Activated CD4-positive, alpha-beta T cell treated with anti-CD3 and anti-CD28 coated beads, Interleukin-2, amount 50 U/mL, for 4 hours (primary cell): ENCODE measurements around the gene IPP.
"Not testable (repeated sequence)": the region's sequence is repeated elsewhere in the genome, so short reads cannot be mapped to it uniquely, and the experiment has no call there.

Experiments used
- DNase-seq, 2 experiments: peaks; one replicate each; pipeline ENCODE4 v3.0.0-alpha.2; 2020

The IPP gene

DNA sequence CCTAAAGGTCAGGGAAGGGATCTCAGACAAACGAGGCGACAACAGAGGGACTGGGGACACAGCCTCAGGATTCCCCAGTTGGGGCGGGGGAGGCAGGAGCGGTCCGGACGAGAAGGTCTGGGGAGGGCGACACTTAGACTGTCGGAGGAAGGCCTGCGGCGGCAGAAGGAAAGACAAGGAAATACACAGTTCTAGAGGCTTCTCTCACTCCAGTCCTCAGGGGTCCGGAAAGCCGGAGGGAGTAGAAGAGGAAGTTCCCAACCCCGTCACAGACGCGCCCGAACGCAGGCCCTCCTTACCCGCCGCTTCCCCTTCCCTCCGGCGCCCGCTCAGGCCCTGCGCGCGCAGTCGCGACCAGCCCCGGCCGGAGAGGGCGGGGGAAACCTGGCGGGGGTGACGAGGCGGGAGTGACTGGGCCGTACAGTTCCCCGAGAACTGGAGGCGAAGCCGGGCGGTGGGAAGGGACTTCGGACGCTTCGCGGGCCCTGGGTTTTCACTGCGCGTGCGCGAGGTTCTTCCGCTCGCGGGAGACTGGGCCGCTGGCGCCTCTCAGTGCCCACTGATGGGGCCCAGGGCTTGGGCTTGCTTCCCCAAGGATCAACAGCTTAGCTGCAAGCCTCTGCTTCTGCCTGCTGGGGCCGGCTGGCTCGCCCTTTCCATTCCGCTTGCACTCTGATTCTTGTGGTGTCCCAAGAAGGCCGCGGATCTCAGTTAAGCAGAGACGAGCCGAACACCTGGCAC is at the start of gene IPP:
IPP (minus strand) TSS at position 356 of the 741 bp plus-strand sequence. CDS start 4,242 bp downstream, outside the sequence.
- DNase-seq = peak; percentile 84 to 86

DNA sequence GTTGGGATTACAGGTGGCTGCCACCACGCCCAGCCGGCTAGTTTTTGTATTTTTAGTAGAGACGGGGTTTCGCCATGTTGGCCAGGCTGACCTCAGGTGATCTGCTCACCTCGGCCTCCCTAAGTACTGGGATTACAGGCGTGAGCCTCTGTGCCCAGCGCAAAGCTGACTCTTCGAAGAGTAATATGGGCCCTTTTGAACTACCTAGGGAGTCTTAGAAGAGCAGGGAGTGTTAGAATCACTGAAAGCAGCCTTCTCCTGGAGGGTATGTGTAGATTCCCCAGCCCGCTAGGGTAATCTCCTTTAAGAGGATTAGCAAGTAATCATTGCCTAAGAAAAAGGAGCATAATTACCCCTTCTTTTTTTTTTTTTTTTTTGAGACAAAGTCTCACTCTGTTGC is 46.5 kb upstream of the IPP start:
- DNase-seq = no peak

DNA sequence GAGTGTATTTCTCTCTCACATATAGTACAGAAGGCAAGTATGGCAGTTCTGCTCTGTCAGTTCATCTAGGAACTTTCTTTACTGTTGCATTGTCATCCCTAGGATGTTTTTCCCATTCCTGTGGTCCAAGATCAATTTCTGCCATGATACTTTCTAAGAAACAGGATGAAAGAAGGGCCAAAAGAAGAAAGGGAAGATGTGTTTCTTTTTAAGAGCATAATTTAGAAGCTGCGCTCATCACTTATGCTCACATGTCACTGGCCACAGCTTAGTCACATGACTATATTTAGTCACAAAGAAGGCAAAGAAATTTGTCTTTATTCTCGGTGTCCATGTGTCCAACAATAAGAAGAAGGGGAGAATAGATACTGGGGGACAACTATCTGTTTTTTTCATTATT is 45.9 kb upstream of the IPP start:
- no peak for DNase-seq

DNA sequence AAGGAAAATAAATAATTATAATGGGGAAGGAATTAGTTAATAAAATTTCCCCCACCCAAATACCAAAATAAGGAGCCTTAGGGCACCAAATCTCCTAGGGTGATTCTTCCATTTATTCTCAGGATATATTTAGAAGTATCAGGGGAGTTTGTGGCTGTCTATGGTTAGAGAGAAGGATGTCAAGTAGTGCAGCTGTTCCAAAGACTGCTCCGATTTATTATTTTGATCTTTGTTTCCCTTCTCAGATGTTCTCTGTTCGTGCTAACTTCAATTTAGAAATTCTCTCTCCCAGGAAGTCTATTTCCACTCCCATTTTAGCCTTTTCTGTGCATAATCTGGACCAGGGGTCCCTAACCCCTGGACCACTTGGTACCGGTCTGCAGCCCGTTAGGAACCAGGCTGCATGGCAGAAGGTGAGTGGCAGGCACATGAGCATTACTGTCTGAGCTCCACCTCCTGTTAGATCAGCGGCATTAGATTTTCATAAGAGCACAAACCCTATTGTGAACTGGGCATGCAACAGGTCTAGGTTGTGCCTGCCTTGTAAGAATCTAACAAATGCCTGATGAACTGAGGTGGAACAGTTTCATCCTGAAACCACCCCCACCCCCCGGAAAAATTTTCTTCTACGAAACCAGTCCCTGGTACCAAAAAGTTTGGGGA is 43.6 kb upstream of the IPP start:
- DNase-seq = no peak

DNA sequence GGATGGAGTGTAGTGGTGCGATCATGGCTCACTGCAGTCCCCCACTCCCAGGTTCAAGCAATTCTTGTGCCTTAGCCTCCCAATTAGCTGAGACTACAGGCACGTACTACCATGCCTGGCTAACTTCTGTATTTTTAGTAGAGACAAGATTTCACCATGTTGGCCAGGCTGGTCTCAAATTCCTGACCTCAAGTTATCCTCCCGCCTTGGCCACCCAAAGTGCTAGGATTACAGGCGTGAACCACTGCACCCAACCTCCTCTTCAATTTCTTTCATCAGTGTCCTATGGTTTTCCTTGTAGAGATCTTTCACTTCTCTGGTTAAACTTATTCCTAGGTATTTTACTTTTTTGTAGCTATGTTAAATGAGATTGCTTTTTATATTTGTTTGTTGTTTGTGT is 42.3 kb upstream of the IPP start:
- no peak for DNase-seq

DNA sequence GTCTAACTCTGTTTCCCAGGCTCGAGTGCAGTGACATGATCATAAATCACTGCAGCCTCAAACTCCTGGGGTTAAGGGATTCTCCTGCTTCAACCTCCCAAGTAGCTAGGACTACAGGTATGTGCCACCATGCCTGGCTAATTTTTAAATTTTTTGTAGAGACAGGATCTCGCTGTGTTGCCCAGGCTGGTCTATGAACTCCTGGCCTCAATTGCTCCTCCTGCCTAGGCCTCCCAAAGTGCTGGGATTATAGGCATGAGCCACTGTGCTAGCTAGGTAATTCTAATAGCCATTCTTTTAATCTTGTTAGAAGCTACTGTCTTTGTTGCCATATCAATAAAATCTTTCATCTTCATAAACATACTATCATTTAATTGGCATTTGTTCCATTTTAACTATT is 39.1 kb upstream of the IPP start:
- no peak for DNase-seq

DNA sequence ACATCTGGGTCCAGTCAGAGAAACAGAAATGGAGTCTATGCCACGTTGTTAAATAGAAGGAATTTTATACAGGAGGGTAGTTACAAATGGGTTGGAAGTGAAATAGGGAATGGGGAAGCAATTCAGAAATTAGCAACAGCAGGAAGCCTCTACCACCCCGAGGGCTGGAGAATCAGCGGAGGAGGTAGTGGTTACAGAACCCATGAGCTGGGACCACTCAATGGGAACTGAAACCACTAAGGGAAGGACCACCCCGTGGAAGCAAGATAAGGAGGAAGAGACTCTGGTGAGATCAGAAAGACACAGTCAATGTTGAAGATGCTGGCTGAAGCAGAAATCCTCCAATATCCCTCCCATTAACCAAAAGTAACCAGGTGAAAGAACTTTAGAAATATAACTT is 37.5 kb upstream of the IPP start:
- DNase-seq = no peak

DNA sequence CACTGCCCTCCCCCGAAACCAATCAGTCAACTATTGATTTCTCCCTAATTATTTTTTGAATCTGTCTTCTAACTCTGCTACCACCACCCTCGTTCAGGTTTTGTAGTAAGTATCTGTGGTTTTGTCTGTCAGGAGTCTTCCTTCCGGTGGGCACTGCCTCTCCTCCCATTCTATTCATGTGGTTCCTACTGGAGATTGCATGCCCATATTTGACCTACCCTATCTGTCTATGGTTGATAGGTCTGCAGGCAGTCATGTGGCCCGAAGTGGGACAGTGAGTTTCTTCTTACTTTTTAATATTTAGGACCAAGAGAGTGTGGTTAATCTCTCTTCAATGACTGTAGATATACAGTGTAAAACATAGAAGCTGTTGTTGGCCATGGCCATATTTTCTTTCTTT is 35.1 kb upstream of the IPP start:
- no peak for DNase-seq

DNA sequence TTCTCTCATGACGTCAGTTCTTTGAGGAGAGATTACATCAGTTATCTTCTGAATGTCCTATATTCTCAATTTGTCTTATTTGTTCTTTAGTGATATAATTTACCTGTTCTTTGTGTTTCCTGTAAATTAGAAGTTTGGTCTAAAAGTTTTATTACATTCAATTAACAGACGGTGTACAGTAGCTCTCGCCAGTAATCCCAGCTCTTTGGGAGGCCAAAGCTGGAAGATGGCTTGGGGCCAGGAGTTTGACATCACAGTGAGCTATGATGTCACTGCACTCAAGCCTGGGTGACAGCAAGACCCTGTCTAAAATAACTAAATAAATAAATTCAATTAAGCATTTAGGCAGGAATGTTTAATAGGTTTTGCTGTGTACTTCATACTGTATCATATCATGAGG is 25.3 kb upstream of the IPP start:
- DNase-seq = no peak

DNA sequence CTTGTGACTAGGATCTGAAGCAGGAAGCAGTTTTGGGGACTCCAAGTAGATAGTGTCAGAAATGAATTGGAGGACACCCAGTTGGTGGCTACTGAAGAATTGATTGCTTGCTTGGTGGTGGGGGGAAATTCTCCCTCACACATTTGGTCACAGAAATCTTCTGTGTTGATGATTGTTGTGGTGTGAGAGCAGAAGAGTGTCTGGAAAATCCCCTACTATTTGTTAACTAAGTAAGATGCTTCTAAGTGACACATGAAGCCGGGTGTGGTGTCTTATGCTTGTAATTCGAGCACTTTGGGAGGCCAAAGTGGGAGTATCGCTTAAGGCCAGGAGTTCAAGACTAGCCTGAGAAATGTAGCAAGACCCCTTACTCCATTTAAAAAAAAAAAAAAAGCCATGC is 22.5 kb upstream of the IPP start:
- no peak for DNase-seq

DNA sequence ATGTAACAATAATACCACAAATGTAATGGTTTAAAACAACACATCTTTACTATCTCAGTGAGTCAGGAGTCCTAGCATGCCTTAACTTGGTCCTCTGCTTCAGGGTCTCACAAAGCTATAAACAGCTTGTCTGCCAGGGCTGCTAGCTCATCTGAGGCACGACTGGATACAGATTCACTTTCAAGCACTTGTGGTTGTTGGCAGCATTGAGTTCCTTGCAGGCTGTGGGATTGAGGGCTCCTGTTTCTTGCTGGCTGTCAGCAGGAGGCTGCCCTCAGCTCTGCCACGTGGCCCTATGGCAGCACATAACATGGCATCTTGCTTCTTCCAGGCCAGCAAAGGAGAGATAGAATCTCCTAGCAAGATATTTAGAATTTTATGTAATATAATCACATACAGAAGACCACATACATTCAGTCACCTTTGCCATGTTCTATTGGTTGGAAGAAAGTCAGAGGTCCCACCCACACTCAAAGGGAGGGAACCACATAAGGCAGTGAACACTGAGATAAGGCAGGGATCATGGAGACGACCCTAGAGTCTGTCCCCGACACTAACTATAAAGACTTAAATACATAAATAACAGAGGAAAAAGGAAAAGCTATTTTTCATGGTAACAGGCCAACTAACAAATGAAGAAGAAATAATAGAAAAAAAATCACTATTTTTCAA is 18.9 kb upstream of the IPP start:
- DNase-seq = no peak

DNA sequence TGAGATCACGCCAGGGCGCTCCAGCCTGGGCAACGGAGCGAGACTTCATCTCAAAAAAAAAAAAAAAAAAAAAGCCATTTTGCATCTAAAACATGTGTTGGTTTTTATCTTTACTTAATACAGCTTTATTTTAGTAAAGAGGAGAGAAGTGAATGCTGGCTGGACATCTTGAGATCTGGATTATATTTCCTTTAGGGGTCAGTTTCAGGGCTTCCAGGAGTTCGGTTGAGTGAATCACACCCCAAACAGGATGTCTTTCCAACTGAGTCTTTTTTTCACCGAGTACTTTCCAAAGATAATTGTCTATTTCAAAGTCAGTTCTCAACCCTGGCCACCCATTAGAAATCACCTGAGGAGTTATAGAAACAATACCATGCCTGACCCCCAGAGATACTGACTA is 16.6 kb upstream of the IPP start:
- no peak for DNase-seq

DNA sequence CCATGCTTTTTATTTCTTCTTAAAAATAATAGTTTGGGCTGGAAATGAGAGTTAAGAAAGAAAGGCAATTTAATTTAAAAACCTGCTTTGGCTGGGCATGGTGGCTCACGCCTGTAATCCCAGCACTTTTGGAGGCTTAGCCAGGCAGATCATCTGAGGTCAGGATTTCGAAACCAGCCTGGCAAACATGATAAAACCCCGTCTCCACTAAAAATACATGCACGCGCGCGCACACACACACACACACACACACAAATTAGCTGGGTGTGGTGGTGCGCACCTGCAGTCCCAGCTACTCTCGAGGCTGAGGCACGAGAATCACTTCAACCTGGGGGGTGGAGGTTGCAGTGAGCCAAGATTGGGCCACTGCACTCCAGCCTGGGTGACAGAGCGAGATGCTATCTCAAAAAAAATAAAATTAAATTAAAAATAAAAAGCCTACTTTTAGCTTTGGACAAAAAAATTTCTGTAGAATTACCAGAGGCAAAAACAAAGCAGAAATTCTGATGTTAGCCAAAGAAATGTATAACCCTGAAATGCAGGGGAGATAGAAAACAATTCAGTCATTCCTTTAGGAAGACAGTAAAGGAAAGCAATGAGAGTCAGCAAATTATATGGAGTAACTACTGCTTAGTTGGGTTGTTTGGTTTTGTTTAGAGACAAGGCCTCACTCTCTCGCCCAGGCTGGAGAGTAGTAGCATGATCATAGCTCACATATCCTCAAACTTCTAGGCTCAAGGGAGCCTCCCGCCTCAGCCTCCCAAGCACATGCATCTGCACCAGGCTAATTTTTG is 15.7 kb upstream of the IPP start:
- DNase-seq = no peak

DNA sequence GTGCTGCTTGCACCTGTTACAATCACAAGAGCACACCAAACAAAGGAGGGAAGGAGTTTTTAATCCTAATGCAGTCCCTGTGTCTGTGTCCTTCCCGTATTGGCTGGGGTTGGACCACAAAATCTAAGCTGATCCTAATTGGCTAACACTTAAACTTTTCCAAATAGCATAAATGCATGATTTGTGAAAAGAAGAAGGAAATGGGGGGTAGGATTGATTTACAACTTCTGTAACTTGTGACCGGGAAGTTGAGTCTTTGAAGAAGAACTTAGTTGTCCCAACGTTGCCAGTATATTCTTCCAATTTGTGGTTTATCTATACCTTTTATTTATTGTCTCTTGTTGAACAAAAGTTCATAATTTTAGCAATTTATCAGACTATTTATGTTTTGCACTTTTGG is 11.8 kb upstream of the IPP start:
- DNase-seq = no peak

DNA sequence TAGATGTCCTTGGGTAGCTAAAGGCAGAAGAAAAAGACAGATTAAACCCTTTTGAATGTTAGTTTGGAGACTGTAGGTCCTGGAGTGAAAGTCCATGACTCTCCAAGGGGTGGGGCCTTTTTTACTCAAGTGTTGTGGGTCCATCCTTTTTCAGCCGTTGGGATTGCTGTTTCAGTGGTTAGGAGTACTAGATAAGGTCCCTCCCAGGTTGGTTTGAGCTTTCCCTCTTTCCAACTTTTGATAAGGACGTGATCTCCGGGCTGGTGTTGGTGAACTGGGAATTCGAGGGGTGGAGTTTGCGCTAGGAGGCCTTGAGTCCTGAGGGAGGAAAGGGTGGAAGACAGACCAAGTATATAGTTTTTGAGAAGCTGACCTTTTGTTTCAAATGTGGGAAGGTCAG is 5.2 kb upstream of the IPP start:
- DNase-seq = no peak

DNA sequence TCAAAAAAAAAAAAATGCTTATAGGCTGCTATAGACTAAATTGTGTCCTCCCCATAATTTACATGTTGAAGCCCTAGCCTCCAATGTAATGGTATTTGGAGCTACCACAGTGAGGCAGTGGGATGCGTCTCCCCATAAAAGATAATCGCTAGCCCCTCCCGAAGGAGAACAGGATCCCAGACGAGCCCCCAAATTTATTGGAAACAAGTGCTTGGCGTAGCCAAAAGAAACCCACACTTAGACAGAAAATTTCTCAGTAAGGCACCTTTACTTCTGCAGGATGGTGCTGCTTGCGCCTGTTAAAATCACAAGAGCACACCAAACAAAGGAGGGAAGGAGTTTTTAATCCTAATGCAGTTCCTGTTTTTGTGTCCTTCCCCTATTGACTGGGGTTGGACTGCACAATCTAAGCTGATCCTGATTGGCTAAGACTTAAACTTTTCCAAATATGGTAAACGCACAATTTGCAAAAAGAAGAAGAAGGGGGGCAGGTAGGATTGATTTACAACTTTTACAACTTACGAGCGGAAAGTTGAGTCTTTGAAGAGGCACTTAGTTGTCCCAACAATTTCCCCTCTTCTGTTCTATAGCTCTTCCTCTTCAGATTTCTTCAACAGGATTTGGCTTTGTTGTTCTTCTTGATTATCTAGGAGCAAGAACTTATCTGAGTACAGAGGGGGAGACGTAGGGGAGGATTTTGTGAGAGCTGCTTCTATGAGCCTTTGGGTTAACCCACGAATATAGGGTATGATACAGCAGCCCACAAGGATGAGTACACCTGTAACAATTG is 3.0 kb upstream of the IPP start:
- DNase-seq = no peak

DNA sequence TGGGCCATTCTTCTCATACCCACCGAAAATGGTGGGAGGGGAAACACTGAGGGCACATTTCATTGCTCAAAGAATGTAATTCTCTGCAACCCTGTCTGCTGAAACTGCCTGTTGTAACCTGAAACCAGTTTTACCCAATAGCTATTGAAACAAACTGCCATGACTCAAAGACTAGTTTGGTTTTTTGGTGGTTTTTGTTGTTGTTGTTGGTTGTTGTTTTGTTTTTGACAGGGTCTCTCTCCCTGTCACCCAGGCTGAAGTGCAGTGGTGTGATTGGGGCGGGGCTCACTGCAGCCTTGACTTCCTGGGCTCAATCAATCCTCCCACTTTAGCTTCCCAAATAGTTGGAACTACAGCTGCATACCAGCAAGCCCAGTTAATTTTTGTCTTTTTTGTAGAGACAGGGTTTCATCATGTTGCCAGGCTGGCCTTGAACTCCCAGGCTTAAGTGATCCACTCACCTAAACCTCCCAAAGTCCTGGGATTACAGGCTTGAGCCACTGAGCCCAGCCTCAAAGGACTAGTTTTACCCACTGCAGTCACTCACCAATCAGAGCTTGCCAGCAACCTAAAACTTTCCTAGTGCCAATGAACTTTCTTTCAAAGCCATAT is 2.1 kb upstream of the IPP start:
- DNase-seq = no peak

DNA sequence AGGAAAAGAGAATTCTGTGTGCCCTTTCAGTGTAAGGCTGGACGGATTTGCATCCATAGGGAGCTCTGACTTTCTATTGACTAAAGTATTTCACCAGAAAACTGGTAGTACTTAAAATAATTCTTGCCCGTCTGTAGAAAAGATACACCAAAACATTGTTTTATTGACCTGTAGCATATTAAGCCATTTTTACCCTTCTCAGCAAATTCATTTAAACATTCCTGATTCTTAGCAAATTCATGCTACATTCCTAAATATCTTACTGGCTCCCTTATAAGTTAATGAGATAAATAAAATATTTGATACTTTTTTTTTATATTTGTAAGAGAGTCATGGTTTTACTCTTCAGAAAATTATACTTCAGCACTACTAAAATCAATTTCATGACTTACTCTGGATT is 1.6 kb upstream of the IPP start:
- DNase-seq = no peak

DNA sequence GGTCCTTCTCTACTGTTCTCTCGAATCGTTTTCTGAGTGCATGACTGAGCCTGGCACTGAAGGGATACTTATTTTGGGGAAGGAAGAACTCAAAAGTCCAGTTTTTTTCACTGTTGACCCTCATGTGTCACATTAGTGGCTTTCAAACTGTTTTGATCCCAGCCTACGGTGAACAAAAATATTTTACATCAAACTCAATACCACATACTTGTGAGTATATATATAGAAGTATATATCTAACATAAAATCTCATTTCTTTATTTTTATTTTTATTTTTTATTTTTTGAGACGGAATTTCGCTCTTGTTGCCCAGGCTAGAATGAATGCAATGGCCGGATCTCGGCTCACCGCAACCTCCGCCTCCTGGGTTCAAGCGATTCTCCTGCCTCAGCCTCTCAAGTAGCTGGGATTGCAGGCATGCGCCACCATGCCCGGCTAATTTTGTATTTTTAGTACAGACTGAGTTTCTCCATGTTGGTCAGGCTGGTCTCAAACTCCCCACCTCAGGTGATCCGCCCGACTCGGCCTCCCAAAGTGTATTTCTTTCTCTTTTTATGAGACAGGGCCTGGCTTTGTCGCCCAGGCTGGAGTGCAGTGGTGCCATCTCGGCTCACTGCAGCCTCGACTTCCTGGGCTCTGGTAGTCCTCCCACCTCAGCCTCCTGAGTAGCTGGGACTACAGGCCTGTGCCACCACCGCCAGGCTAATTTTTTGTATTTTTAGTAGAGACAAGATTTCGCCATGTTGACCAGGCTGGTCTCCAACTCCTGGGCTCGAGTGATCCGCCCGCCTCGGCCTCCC is 786 bp upstream of the IPP start:
- DNase-seq = not testable (repeated sequence)

DNA sequence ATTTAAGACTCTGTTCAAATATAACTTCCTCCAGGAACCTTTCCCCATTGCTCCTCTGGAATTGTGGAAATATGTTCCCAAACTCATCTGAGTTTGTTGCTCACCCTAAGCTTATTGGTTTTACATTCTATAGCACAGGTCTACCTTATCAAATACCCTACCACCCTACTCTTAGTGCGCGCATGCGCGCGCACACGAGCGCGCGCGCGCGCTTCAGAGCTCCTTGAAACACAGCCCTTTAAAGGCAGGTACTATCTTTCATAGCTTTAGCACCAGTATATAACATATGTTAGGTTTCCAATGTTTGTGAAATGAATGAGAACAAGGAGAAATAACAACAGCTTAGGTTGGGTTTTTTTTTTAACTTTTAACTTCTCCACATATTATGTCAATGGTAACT is 3.5 kb downstream of the IPP start:
- DNase-seq = no peak

DNA sequence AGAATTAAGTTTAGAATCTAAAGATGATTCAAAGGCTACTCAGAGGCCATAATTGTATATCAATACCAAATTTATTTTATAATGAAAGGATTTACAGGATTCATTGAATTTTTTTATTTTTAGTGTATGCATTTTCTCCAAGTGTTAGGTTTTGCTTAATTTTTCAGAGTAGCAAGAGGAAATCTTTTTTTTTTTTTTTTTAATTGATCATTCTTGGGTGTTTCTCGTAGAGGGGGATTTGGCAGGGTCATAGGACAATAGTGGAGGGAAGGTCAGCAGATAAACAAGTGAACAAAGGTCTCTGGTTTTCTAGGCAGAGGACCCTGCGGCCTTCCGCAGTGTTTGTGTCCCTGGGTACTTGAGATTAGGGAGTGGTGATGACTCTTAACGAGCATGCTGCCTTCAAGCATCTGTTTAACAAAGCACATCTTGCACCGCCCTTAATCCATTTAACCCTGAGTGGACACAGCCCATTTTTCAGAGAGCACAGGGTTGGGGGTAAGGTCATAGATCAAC is 10.8 kb downstream of the IPP start:
- not testable (repeated sequence) for DNase-seq
